HG03159 (cell line): Measurements from ENCODE around the gene REX1BD.

Experiments used
- ATAC-seq: cut with Tn5 transposase; IDR thresholded peaks from one replicate; pipeline ENCODE4 v1.9.1; 2021; ENCODE audit warnings: mild to moderate bottlenecking, moderate library complexity; ENCODE audit not compliant: unreplicated experiment

The REX1BD gene

DNA sequence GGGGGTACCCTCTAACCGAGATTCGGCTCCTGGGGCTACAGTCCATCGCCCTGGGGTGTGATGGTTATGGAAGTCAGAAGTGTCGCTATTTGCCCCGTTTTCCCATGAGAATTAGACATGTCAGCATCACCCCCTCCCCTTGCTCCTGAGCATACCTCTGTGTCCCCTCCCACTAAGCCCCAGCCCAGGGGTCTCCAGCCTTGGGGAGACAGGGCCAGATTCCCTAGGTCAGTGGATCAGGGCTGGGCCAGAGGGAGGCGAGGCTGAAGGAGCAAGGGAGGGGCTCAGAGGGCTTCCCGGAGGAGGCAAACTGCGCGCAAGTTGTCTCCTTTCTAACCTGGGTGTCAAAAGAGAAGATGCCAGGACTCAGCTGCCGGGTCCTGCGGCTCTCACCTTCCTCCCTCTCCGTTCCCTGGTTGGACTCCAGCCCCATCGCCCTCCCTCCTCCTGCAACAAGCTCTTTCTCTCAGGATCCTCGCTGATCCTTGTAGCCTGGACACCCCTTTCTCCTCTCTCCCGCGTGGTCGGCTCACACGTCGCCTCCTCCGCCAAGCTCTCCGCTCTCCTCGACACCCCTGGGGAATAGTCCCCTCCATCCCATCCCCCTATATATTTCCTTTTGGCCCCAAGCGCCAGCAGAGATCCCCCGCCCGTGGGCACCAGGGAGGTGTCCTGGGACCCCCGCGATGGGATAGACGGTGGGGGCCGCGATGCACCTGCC lies 23.6 kb downstream of the REX1BD start:
- ATAC-seq, result no peak

GRCh38 chr19:18612772-18613588 lies 24.4 kb downstream of the REX1BD start, which contains the start of gene TMEM59L:
Gene TMEM59L, plus strand, starts transcription at chr19:18612870. Its CDS starts 89 bp downstream, at chr19:18612959.
- ATAC-seq, result no peak

GRCh38 chr19:18613589-18614234 lies 25.1 kb downstream of the REX1BD start:
- ATAC-seq, result no peak

DNA sequence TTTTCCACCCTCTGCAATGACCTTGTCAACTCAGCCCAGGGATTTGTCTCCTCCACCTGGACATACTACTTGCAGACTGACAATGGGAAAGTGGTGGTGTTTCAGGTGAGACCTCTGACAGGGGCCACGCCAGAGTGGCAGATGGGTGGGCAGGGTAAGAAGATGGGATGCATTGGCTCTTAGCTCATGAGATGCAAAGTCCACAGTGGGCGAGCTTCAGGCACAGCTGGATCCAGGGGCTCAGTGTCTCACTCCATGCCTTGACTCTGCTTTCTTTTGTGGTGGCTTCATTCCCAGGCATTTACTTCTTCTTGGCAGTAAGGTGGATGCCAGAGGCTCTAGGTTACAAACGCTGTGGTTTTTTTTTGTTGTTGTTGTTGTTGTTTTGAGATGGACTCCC lies 27.4 kb downstream of the REX1BD start:
- no peak for ATAC-seq

DNA sequence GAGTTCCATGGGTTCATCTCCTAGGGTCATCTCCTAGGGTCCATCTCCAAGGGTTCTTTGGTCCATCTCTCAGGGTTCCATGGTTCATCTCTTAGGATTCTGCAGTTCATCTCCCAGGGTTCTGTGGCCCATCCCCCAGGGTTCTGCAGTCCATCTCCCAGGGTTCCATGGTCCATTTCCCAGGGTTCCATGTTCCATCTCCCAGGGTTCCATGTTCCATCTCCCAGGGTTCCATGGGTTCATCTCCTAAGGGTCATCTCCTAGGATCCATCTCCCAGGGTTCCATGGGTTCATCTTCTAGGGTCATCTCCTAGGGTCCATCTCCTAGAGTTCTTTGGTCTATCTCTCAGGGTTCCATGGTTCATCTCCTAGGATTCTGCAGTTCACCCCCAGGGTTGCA lies 29.0 kb downstream of the REX1BD start:
- ATAC-seq, result no peak

DNA sequence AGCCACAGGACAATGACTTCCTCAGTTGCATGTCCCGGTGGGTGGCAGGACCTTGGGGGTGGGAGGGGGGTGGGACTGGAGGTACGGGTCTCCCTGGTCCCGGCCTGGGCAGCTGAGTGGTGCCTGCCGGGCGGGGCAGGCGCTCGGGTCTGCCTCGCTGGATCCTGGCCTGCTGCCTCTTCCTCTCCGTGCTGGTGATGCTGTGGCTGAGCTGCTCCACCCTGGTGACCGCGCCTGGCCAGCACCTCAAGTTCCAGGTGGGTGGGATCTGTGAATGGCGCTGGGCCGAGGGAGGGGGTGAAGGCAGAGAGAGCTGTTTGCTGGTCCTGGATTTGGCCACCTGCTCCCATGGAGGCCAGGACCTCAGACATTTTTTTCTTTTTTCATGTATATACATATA lies 29.6 kb downstream of the REX1BD start:
- ATAC-seq, result no peak

DNA sequence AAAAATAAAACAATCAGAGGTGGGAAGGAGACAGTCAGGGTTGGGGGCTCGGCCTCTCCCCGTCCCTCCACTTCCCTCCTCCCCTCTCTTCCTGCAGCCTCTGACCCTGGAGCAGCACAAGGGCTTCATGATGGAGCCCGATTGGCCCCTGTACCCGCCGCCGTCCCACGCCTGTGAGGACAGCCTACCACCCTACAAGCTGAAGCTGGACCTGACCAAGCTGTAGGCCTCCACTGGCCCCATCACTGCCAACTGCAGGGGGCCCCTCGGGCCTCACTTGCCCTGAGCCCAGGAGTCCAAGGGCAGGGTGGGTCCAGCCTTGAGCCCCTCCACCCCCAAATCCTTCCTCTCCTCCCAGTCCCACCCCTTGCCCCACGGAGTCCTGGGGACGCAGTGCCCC lies 31.7 kb downstream of the REX1BD start:
- no peak for ATAC-seq

DNA sequence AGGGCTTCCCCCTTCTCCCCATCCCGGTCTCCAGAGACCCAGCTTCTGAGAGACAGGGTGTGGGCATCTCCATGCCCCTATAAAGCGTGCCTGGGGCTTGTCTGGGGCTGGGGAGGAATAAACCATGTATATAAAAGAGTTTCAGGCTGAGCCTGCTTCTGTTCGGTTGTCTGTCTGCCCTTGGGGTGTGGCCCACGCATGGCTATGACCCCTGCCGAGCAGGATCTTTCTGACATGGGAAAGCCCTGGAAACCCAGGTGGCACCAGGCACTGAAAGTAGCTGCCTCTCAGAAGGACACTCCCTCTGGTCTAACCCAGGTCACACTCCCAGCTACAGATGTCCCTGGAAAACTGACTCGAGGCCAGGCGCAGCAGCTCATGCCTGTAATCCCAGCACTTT lies 32.3 kb downstream of the REX1BD start:
- ATAC-seq, result no peak

DNA sequence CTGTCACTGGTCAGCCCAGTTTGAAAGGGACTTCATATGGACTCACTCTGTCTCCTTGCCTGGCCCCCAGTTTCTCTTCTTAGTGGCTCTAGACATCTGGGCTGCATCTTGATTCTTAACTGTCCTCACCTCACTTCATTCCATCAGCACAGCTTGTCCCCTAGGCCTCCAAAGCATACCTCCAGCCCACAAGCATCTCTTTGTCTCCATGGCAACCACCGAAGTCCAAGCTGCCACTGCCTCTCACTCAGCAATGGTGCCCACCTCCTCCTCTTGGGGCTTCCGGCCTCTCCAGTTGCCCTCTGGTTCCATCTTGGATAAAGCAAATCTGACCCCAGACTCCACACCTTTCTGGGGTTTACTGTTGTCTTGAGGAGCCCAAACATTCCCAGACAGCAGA lies 38.3 kb downstream of the REX1BD start:
- ATAC-seq, result no peak

- ATAC-seq, result no peak
These were observed 40.8 kb downstream of the REX1BD start for GRCh38 chr19:18629166-18630088.

DNA sequence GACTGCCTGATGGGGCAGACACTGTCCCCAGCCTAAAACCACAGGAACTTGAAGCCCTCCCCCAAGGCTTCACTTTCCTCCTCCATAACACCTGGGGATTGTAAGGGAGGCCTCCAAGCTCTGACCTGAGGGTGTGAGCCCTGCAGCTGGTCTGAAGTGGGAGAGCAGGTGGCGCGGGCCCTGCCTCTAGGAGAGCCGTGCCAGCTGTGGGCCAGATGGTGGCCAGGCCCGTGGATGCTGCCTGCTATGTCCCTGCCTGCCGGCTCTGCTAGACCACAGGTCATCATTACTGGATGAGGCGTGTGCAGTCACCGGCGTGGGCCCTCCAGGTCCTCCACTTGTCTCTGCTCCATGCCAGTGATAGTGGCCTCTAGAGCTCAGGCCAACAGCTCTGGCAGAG lies 44.7 kb downstream of the REX1BD start:
- no peak for ATAC-seq

DNA sequence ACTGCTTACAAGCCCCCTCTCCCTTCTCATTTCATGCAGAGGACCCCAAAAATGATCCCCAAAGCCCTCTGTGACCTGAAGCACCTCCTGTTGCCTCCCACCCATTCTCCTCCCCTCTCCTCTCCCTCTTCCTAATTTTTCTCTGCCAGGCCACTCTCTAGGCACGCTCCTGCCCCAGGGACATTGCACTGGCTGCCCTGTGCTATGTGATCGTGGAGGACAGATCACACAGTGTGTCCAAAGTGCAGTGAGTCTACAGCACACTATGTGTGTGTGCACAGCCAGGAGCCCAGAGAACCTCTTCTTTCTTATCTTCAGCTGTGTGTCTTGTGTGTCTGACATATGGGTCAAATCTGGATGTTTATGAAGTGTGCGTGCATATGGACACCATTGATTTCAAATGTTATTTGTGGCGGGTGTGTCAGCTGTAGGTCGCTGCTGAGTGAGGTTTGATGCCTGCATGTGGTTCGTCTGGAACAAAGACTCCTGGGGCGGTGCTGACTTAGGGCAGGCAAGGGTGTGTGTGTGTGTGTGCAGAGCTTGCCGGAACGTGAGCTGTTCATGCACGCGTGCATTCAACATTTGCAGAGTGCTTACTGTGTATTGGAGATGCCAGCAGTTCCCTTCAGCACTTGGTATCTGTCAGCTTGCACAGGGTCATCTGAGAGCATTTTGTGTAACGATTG lies 46.2 kb downstream of the REX1BD start:
- no peak for ATAC-seq

DNA sequence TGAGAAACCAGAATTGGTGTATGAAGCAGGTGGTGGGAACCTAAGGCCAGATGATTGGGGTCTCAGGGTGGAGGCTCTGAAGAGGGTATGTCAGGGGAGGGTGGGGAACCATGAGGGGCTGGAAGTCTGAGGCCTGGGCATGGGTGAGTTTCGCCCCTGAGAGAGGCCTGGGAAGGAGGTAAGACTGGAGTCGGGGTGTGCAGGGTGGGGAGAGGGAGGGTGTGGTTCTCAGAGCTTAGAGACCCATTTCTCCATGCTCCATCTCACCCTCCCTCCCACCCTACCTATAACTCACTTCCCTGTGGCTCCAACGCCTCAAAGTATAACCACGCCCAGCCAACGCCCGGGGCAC lies 47.2 kb downstream of the REX1BD start:
- no peak for ATAC-seq

- ATAC-seq, result peak; percentile 82
These were observed 47.8 kb downstream of the REX1BD start for GRCh38 chr19:18636183-18636968.

- ATAC-seq, result no peak
These were observed 48.5 kb downstream of the REX1BD start, which contains the start of gene KLHL26 for GRCh38 chr19:18636969-18637629. Gene KLHL26, plus strand, starts transcription at chr19:18637028. Its CDS starts 27 bp downstream, at chr19:18637055.

DNA sequence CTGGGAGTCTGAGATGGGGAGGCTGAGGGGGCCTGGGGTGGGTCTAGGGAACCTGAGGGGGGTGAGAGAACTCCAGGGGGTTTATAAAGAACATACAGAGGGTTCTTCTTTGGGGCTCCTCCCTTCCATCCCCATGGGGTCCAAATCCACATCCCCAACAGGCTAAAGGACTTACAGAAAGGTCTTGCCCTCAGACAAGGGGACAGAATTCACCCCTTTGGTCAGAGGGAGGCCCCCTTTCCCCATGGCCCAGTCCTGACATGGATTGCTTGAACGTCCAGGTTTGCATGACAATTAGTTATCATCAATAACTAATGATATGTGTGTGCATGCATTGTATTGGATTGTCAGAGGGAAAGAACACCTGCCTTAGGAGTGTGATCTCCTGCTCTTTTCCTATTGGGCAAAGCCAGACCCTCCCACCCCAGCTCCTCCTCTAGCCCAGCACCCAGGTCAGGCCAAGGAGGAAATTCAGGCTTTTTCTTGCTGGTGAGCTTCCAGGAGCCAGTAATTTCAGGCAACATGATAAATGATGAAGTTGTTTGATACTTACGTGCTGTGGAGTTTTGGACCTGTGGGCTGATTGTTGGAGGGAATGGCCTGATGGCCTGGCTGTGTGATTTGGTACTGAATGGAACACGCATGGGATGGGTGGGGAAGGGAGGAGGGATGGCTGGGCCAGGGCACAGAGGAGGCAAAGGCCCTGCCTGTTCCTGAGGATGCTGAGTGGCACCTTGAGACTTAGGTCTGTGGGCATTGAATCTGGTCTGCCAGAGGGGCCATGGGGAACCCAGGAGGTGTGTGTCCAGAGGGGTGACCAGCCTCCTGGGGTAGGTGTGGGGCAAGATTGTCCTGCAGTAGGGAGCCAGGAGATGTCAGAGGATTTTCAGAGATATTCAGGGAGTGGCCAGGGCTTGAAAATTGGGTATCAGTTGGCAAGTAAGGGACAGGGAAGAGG lies 49.4 kb downstream of the REX1BD start:
- no peak for ATAC-seq

- ATAC-seq, result no peak
These were observed 51.2 kb downstream of the REX1BD start for GRCh38 chr19:18639706-18640243.
